Activated CD8-positive, alpha-beta memory T cell treated with anti-CD3 and anti-CD28 coated beads, Interleukin-2, amount 50 U/mL, for 24 hours (primary cell): ENCODE results near the gene SPDEF.

Source experiments
- DNase-seq: peaks from one replicate; pipeline ENCODE4 v3.0.0-alpha.2; 2020; ENCODE audit errors: extremely low read depth

SPDEF gene

DNA sequence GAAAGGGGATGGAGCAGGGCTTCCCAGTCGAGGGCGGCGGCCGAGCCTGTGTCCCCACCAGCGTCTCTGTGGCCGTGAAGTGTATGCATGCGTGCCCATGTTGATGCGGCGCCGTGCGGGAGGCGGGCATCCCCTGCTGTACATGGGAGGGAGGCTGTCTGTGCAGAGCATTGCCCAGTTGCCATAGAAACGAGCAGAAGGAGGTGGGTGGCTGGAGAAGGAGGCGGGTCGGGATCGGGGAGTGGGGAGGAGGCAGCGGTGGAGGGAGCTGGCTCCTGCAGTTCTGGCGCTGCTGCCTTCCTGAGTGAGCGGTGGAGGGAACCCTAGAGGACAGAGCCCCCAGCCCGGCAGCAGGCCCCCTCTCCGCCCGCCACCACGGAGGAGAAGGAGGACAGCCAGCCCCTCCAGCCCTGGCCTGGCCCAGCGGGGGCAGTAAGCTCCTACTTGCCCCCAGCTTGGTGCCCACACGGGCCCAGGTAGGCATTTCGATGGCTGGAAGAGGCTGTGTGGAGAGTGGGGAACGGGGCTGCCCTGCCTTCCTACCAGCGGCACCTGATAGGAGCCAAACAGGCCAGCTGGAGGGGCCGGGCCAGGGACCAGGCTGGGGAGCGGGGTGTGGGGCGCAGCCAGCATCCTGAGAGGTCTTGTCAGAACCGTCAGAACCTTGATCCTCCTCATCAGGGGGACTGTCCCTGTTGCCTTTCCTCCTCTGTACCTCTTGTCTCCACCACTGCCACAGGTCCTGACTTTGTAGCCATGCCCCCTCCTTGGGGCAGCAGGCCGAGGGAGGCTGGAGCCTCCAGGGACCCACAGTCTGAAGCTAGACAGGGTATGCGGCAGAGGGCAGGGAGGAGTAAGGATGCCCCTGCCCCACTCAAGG, 41.3 kb downstream of the SPDEF start:
- DNase-seq, result no peak

GRCh38 chr6:34514112-34514511, 42.0 kb downstream of the SPDEF start:
- DNase-seq, result no peak

- DNase-seq, result no peak
Observed at GRCh38 chr6:34513646-34514045, 42.5 kb downstream of the SPDEF start.

DNA sequence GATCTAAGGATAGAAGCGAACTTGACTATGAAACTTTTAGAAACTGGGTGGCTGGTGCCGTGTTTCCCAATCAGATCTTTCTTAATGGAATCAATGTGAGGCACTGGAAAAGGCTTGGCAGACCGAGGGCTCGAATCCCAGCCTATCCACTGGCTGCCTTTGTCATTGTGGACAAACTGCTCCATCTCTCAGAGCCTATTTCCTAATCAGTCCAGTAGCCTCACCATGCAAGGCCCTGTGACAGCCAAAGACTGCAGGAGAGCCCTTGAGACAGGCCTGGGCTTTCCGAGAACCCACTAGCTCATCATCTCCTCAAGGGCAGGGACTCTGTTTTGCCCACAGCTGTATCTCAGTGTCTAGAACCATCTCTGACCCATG, 43.4 kb downstream of the SPDEF start:
- no peak for DNase-seq

DNA sequence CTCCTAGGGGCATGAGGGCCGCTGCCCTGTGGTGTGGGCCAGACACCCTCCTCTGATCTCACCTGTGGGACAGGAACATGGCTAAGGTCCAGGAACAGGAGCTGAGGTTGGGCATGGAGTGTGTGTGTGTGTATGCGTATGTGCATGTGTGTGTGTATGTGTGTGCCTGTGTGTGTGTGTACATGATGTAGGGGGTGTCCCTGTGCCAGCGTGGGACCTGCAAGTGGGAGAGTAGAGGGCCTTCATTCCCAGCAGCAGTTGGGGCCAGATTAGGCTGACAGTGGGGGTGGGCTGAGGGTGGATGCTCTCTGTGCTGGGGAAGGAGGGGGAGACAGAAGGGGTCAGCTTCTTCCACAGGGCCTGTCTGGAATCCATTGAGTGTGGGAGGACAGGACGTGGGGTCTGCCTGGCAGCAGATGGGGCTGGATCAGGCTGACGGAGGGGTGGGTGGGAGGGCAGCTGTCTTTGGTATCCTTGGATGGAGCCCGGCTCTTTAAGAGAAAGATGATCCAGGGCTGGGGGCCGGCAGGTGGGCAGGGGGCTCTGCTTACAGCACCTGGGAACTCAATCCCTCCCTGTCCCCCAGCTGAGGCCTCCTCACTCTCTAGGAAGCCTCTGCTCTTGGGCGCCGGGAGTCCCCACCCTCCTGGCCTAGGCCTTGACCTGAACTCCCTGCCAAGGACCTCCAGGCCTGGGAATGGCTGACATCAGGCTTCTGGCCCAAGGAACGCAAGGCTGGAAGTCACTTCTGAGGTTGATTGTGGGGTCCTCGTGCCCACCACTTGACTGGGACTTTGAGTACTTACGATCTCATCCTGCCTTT, 44.0 kb downstream of the SPDEF start:
- no peak for DNase-seq

- DNase-seq, result no peak
Observed at GRCh38 chr6:34511214-34511914, 44.8 kb downstream of the SPDEF start.

- DNase-seq, result no peak
Observed at GRCh38 chr6:34510299-34510698, 45.8 kb downstream of the SPDEF start.

DNA sequence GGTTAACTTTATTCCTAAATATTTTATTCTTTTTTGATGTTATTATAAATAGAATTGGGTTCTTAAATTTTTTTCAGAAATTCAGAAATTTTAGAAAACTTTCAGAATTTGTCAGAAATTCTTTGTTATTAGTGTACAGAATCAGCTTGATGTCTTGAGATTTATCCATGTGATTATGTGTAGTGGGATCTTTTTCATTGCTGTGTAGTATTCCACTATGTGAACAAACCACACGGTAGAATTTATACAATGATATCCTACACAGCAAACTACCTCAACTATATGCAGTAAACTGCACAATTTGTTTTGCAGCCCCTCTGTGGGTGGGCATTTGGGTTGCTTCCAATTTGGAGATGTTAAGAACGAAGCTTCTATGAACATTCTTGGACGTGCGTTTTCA, 46.3 kb downstream of the SPDEF start:
- DNase-seq, result no peak

DNA sequence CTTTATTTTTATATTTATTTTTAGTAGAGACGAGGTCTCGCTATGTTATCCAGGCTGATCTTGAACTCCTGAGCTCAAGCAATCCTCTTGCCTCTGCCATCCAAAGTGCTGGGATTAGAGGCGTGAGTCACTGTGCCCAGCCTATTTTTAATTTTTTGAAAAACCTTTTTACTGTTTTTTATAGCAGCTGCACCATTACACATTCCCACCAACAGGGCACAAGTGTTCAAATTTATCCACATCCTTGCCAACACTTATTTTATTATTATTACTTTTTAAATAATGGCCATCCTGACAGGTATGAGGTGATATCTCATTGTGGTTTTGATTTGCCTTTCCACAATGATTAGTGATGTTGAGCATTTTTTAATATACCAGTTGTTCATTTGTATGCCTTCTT, 47.7 kb downstream of the SPDEF start:
- DNase-seq, result no peak

DNA sequence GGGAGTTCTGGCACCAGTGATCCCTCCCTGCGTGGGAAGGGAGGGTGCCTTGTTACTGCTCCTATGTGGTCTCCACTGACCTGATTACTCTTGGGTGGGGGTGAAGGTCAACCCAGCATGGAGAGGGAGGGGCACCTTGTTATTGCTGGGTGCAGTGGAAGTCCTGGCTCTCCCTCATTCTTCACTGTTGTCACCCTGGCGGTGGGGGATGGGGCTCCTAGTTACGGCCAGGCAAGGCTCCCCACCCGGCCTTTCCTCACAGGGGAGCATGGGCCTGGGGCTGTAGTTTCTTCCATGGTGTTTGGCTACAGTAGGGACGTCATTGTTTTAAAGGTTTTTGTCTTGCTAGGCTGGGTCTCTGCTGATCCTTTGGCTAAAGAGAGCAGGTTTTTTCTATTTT, 49.4 kb downstream of the SPDEF start:
- no peak for DNase-seq

DNA sequence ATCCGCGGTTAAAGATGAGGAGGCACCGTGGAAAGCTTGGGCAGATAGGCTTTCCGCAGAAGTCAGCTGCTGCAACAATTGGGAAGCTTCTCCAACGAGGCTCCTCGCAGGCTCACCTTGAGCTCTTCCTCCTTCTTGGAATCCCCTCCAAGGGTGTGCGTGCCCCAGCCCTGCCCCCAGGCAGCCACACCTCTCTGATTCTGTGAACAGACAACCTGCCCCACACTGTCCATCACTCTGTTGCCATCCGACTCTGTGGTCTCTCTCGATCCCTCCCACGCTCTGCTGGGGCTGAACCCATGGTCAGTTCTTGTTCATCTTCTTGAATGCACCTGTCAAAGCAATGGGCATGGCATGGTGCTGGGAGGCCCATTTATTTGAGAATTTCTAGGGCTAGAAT, 58.7 kb downstream of the SPDEF start:
- no peak for DNase-seq

- no peak for DNase-seq
Observed at GRCh38 chr6:34496103-34496685, 59.9 kb downstream of the SPDEF start.

GRCh38 chr6:34494973-34495372, 61.2 kb downstream of the SPDEF start:
- DNase-seq, result no peak

DNA sequence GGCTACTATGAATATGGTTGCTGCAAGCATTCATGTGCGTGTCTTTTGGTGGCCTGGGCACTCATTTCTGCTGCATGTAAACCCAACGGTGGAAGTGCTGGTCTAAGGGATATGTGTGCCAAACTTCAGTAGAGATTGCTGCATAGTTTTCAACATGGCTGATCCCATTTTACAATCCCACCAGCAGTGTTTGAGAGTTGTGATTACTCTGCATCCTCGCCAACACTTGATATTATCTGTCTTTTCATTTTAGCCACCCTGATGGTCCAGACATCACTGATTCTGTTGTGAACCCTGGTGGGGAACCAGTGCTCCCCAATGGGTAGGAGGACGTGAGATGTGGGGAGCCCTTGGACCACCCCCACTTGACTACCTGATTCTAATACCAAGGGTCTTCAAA, 62.8 kb downstream of the SPDEF start:
- no peak for DNase-seq

- no peak for DNase-seq
Observed at GRCh38 chr6:34491091-34491430, 65.1 kb downstream of the SPDEF start.

GRCh38 chr6:34490390-34491090, 65.6 kb downstream of the SPDEF start:
- no peak for DNase-seq

DNA sequence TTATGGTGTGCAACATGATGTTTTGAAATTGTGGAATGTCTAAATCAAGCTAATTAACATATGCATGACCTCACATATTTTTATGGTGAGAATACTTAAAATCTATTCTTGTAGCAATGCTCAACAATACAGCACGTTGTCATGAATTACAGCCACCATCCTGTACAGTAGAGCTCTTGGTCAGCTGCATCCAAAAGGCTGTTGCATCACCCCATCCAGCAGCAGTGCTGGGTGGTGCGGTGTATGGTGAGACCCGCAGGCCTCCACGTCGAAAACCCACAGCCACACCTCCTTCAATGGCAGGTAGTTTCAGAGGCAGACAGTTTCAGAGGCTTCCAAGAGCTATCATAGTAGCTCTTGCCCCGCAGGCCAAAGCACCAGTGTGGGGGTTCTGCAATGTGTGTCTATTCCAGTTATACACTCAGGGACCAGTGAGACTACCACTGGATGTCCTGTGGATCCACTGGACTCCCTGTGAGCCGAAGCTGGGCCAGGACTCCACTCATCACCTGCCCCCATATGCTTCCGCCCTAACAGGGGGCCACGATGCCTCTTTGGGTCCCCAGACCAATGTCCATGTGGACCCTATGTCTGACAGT, 66.8 kb downstream of the SPDEF start:
- DNase-seq, result no peak
